Anterior cingulate cortex (tissue), 58 donors: ENCODE data around the gene GCAT.

Source experiments
- DNase-seq, 58 donors: peaks; one replicate each; lab custom pipeline; 2025; lab: John Stamatoyannopoulos, UW

Gene GCAT

GRCh38 chr22:37806409-37807333 lies 1.1 kb upstream of the GCAT start:
- peak in 5 of 58 donors; percentile 10 to 25 (median 16) for DNase-seq

GRCh38 chr22:37808294-37808657 lies 542 bp downstream of the GCAT start:
- peak in 1 of 58 donors; percentile 11 for DNase-seq

- no peak for DNase-seq
Measured at GRCh38 chr22:37809672-37810333, 2.1 kb downstream of the GCAT start.

GRCh38 chr22:37811867-37812266 lies 4.1 kb downstream of the GCAT start:
- DNase-seq, result no peak

GRCh38 chr22:37812869-37813678 lies 5.3 kb downstream of the GCAT start:
- no peak for DNase-seq

- no peak for DNase-seq
Measured at GRCh38 chr22:37815593-37815992, 7.9 kb downstream of the GCAT start.

GRCh38 chr22:37816543-37817180 lies 8.9 kb downstream of the GCAT start:
- no peak for DNase-seq

- DNase-seq, result peak in 55 of 58 donors; percentile 39 to 86 (median 73)
Measured at GRCh38 chr22:37817705-37818408, 10.1 kb downstream of the GCAT start.

- peak in 29 of 58 donors; percentile 5 to 55 (median 31) for DNase-seq
Measured at GRCh38 chr22:37818409-37819104, 10.8 kb downstream of the GCAT start.

- DNase-seq, result no peak
Measured at GRCh38 chr22:37819105-37819433, 11.3 kb downstream of the GCAT start.

GRCh38 chr22:37820350-37820749 lies 12.6 kb downstream of the GCAT start:
- DNase-seq, result no peak

GRCh38 chr22:37822079-37822833 lies 14.5 kb downstream of the GCAT start:
- no peak for DNase-seq

- DNase-seq, result no peak
Measured at GRCh38 chr22:37823134-37823985, 15.6 kb downstream of the GCAT start, which contains the start of gene GALR3. GALR3 (plus strand) TSS chr22:37823382; CDS start chr22:37823407, 25 bp downstream.

GRCh38 chr22:37824674-37825641 lies 17.2 kb downstream of the GCAT start:
- peak in 1 of 58 donors; percentile 23 for DNase-seq

GRCh38 chr22:37827056-37827455 lies 19.3 kb downstream of the GCAT start:
- DNase-seq, result peak in 52 of 58 donors; percentile 19 to 83 (median 60)
